Transverse colon (tissue), 4 donors: ENCODE measurements around the gene TMEM236.

ENCODE experiments used
- EP300 ChIP-seq: sonication (generic); formaldehyde crosslinking; IDR thresholded peaks from one replicate; pipeline ENCODE4 v1.6.1; 2017; ENCODE audit warnings: antibody characterized with exemption, low read depth
- POLR2A ChIP-seq: fragments of 450-650 bp; IDR thresholded peaks from one replicate; pipeline ENCODE4 v1.6.1; 2016; ENCODE audit warnings: antibody characterized with exemption, mild to moderate bottlenecking, moderate library complexity
- POLR2AphosphoS5 ChIP-seq, 3 donors: sonication (generic); formaldehyde crosslinking; IDR thresholded peaks; one replicate each; pipeline ENCODE4 v1.6.1; 2016; ENCODE audit warnings: antibody characterized with exemption in 3 of 3
- TF ChIP-seq, protein P1 (sequence below), 5 experiments: fragments of 200-600 bp in 3 of 5; fragments of 450-650 bp in 2 of 5; sonication (generic) in 3 of 5; IDR thresholded peaks; 1 replicate in 2 of 5; 2 replicates in 3 of 5; pipeline ENCODE4 v1.5.1; 2016 to 2017; ENCODE audit warnings: antibody characterized with exemption in 5 of 5, inconsistent platforms in 3 of 5, mild to moderate bottlenecking in 2 of 5, moderate library complexity in 1 of 5

DNA sequence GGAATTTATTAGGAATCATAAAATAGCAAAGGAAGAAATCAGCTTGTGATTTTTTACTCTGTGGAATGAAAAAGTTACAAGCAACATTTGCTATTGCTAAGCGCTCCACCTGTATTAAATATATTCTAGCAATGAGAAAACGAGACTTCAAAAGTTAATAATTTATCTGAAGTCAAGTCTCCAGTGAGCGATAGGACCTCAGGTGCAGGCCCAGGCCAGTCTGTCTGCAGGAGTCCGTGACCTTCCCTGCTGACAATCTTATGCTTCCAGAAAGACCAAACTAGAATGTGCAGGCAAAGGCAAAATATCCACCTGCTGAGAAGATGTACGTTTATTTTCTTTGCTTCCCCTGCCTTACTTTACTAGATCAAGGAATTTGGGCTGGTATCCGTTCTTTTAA is 79.9 kb downstream of the TMEM236 start:
- TF ChIP-seq, protein P1, sequence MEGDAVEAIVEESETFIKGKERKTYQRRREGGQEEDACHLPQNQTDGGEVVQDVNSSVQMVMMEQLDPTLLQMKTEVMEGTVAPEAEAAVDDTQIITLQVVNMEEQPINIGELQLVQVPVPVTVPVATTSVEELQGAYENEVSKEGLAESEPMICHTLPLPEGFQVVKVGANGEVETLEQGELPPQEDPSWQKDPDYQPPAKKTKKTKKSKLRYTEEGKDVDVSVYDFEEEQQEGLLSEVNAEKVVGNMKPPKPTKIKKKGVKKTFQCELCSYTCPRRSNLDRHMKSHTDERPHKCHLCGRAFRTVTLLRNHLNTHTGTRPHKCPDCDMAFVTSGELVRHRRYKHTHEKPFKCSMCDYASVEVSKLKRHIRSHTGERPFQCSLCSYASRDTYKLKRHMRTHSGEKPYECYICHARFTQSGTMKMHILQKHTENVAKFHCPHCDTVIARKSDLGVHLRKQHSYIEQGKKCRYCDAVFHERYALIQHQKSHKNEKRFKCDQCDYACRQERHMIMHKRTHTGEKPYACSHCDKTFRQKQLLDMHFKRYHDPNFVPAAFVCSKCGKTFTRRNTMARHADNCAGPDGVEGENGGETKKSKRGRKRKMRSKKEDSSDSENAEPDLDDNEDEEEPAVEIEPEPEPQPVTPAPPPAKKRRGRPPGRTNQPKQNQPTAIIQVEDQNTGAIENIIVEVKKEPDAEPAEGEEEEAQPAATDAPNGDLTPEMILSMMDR (IDR thresholded peaks at IDR 0.05), result no peak
- TF ChIP-seq POLR2A (no peak), EP300 (no peak), POLR2AphosphoS5 (IDR thresholded peaks at IDR 0.05) (no peak)
